ENCODE results near the gene HIKESHI. TPM values are rescaled to one million over a fixed set of nuclear protein-coding genes. Genes with fewer than 3 reads are reported as not detected.

Gene HIKESHI
- total RNA-seq (2022), result 47.6 and 53.9 TPM in 2 replicates
- Bru-seq, nascent RNA, result percentile 73 among the genes with signal in this experiment
- percentile 67 among the genes with signal in this experiment for BruChase-seq, experiment 1, labeled RNA remaining after a 6-hour chase
- percentile 74 among the genes with signal in this experiment for BruChase-seq, experiment 2, labeled RNA remaining after a 2-hour chase
- long read RNA-seq, transcript HIKESHI-205 (4 exons, 715 nt), result minor isoform, 5 of 138 reads
- long read RNA-seq, transcript HIKESHI-201 (5 exons, 1,113 nt), result major isoform, 106 of 138 reads
- long read RNA-seq, partial matches to known transcripts, result 2 of 138 reads
- long read RNA-seq, other reads (novel, unspliced or antisense), result 24 of 138 reads

DNA sequence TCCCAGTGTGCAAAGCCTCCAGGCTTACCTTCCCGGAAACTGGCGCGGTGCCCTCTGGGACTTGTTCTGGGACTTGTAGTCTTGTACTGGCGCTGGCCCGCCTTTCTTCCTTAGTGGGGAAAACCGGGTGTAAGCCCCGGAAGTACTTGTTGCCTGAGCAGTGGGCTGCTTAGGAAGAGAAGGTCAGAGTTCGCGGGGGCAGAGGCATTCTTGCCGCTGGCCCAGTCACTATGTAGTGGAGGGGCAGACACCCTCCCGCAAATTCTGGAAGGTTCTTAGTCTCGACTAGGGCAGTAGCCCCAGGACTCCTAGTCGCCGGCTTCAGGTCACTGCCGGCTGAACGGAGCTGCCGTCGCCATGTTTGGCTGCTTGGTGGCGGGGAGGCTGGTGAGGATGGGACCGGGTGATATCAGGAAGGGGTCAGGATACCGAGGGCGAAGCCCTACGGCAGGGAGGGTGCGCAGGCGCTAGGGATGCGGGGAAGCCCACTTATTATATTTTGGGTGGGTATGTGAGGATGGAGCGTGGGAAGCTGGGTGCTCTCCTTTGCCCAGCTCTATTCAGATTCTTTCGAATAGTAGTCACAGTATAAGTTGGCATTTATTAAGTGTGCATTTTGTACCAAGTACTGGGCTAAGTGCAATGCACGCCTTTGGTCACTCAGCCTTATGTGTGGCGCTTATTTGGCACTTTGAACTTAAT lies at the start of gene HIKESHI:
TSS of gene HIKESHI (plus strand) at position 149 of the 702 bp plus-strand sequence. CDS start at position 358, 209 bp downstream.
- POLR2A ChIA-PET, result interaction anchor here (0.6 to 1.7 kb wide), 16 partner anchors 9 to 655 kb away, joined by 3 to 10 read pairs (median 4); partner anchors contain the start of genes CCDC83, EED and TMEM126A
- BruUV-seq (replicated peaks), result no TSS peak
- intact Hi-C loops (cut with micrococcal nuclease), result no loop called here
- peak; percentile 99 for DNase-seq (ENCODE audit: unreplicated experiment)
- CTCF ChIA-PET, result interaction anchor here (0.5 to 2.0 kb wide), 7 partner anchors 8 to 153 kb away, joined by 3 to 9 read pairs (median 3); no protein-coding TSS in a partner anchor
- H3K27ac Mint-ChIP-seq (ENCODE audit: low read depth, unreplicated experiment), result peak within 1 kb of the TSS; percentile 98
- no peaks in the 10 kb centered on the region for H3K9me3 Mint-ChIP-seq (ENCODE audit: unreplicated experiment)
- TF ChIP-seq CTCF (IDR thresholded peaks at IDR 0.05; ENCODE audit: unreplicated experiment), result no peak
- H3K36me3 Mint-ChIP-seq (ENCODE audit: insufficient read depth, unreplicated experiment), result peaks cover 7% of the 10 kb centered on the region
- H3K27me3 Mint-ChIP-seq (ENCODE audit: insufficient read depth, unreplicated experiment), result no peaks in the 10 kb centered on the region
- peak within 1 kb of the TSS; percentile 99 for H3K4me3 Mint-ChIP-seq (ENCODE audit: unreplicated experiment)
- H3K4me1 Mint-ChIP-seq (ENCODE audit: insufficient read depth, unreplicated experiment), result peaks cover 12% of the 10 kb centered on the region

DNA sequence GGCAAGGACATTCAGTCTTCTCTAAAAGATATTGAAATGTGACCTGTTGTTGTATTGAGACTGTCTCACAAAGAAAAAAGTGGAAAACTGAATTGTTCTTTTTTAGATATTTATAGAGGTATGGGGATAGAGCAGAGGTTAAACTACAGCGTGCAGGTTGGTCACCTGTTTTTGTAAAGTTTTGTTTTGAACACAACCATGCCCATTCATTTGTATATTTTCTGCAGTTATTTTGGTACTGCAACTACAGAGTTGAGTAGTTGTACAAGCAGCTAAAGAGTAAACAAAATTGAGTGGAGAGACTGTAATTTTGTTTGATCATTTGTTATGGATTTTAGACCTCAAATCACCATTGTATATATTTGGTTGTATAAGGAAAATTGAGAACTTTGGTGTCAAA lies 46.1 kb upstream of the HIKESHI start:
- Mint-ChIP-seq H3K9me3 (ENCODE audit: unreplicated experiment) (no peaks in the 10 kb centered on the region), H3K4me1 (ENCODE audit: insufficient read depth, unreplicated experiment) (no peaks in the 10 kb centered on the region), H3K36me3 (ENCODE audit: insufficient read depth, unreplicated experiment) (peaks cover 46% of the 10 kb centered on the region), H3K4me3 (ENCODE audit: unreplicated experiment) (no peak overlapping the region), H3K27ac (ENCODE audit: low read depth, unreplicated experiment) (no peak overlapping the region), H3K27me3 (ENCODE audit: insufficient read depth, unreplicated experiment) (no peaks in the 10 kb centered on the region)
- no TSS peak for BruUV-seq (replicated peaks)
- TF ChIP-seq CTCF (IDR thresholded peaks at IDR 0.05; ENCODE audit: unreplicated experiment), result no peak
- POLR2A ChIA-PET, result interaction anchor here (0.6 kb wide), 1 partner anchor 295 kb away, joined by 3 read pairs; no protein-coding TSS in a partner anchor
- CTCF ChIA-PET, result no interaction called here
- no peak for DNase-seq (ENCODE audit: unreplicated experiment)
- intact Hi-C loops (cut with micrococcal nuclease), result no loop called here

- no peak for TF ChIP-seq CTCF (IDR thresholded peaks at IDR 0.05; ENCODE audit: unreplicated experiment)
- Mint-ChIP-seq H3K4me3 (ENCODE audit: unreplicated experiment) (no peak overlapping the region), H3K27me3 (ENCODE audit: insufficient read depth, unreplicated experiment) (no peaks in the 10 kb centered on the region), H3K27ac (ENCODE audit: low read depth, unreplicated experiment) (no peak overlapping the region), H3K9me3 (ENCODE audit: unreplicated experiment) (no peaks in the 10 kb centered on the region), H3K36me3 (ENCODE audit: insufficient read depth, unreplicated experiment) (peaks cover 46% of the 10 kb centered on the region), H3K4me1 (ENCODE audit: insufficient read depth, unreplicated experiment) (no peaks in the 10 kb centered on the region)
- intact Hi-C loops (cut with micrococcal nuclease), result no loop called here
- DNase-seq (ENCODE audit: unreplicated experiment), result no peak
- no TSS peak for BruUV-seq (replicated peaks)
- POLR2A ChIA-PET, result interaction anchor here (0.6 kb wide), 1 partner anchor 705 kb away, joined by 3 read pairs; no protein-coding TSS in a partner anchor
- CTCF ChIA-PET, result interaction anchor here (1.0 kb wide), 1 partner anchor 33 kb away, joined by 5 read pairs; no protein-coding TSS in a partner anchor
Measured at GRCh38 chr11:86256608-86257007, 45.4 kb upstream of the HIKESHI start.

- no peaks in the 10 kb centered on the region for H3K4me1 Mint-ChIP-seq (ENCODE audit: insufficient read depth, unreplicated experiment)
- ChIA-PET POLR2A (interaction anchor here (1.6 kb wide), 1 partner anchor 10 kb away, joined by 4 read pairs; no protein-coding TSS in a partner anchor), CTCF (no interaction called here)
- no peak overlapping the region for H3K4me3 Mint-ChIP-seq (ENCODE audit: unreplicated experiment)
- no peaks in the 10 kb centered on the region for H3K27me3 Mint-ChIP-seq (ENCODE audit: insufficient read depth, unreplicated experiment)
- TSS peak; percentile 15 for BruUV-seq (replicated peaks)
- H3K36me3 Mint-ChIP-seq (ENCODE audit: insufficient read depth, unreplicated experiment), result peaks cover 44% of the 10 kb centered on the region
- H3K27ac Mint-ChIP-seq (ENCODE audit: low read depth, unreplicated experiment), result no peak overlapping the region
- no peaks in the 10 kb centered on the region for H3K9me3 Mint-ChIP-seq (ENCODE audit: unreplicated experiment)
- no peak for TF ChIP-seq CTCF (IDR thresholded peaks at IDR 0.05; ENCODE audit: unreplicated experiment)
- intact Hi-C loops (cut with micrococcal nuclease), result no loop called here
- no peak for DNase-seq (ENCODE audit: unreplicated experiment)
Measured at GRCh38 chr11:86257446-86257845, 44.6 kb upstream of the HIKESHI start.

Data from MCF 10A (cell line).